HFFc6 (cell line): Measurements from ENCODE around the gene LARGE1. TPM values are rescaled to one million over a fixed set of nuclear protein-coding genes. Genes with fewer than 3 reads are reported as not detected.

Experiments used
- DNase-seq: peaks from one replicate; pipeline ENCODE4 v3.0.0-alpha.2; 2018
- H3K27ac Mint-ChIP-seq: 2 replicates; pipeline ENCODE4 v1.8.0; 2020; ENCODE audit warnings: mild to moderate bottlenecking, mixed read lengths
- H3K27me3 Mint-ChIP-seq: 2 replicates; pipeline ENCODE4 v1.8.0; 2021; ENCODE audit warnings: mild to moderate bottlenecking, moderate library complexity, mixed read lengths; ENCODE audit not compliant: insufficient read depth
- H3K36me3 Mint-ChIP-seq: 2 replicates; pipeline ENCODE4 v1.8.0; 2021; ENCODE audit warnings: low read depth, mixed read lengths
- H3K4me1 Mint-ChIP-seq: 2 replicates; pipeline ENCODE4 v1.8.0; 2020; ENCODE audit warnings: low read depth, mixed read lengths
- H3K4me3 Mint-ChIP-seq: 2 replicates; pipeline ENCODE4 v1.8.0; 2020; ENCODE audit warnings: mild to moderate bottlenecking, moderate library complexity, mixed read lengths
- H3K9me3 Mint-ChIP-seq: 2 replicates; pipeline ENCODE4 v1.8.0; 2020; ENCODE audit warnings: mild to moderate bottlenecking, mixed read lengths
- total RNA-seq, 6 experiments: library from RNA; stranded (reverse); fragmentation: NEBNext Ultra II Directional; extraction: Animal tissue kit (Norgen Biotek cat#: 25700); gene quantifications; 2 replicates in 1 of 6; 3 replicates in 5 of 6; pipeline ENCODE4 v1.2.3, GENCODE V29; 2021
- TF ChIP-seq, protein P1 (sequence below): fragments of 200-600 bp; sonication (generic); IDR thresholded peaks from 2 replicates; pipeline ENCODE4 v1.5.0; 2021; ENCODE audit warnings: antibody characterized with exemption, mild to moderate bottlenecking

The LARGE1 gene
- total RNA-seq, 6 experiments from 2014 or later, result 4.9 to 7.3 (median 6.5) TPM

DNA sequence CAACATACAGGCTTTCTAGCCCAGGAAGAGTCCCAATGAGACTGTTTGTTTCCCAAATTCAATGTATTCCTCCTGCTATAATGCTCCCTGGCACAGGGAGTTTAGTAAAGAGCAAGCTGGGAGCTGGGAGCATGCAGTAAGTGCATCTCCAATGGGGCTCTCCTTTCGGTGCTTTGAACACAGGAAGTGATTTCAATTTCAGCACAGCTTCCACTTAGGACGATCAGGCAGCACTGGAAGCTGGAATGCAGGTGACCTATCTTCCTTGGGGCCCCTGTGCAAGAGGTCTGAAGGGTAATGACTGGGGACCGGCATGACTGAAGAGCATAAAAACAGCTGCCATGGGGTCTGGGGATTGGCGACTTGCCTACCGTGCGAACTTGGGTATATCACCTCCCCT, 76.0 kb downstream of the LARGE1 start:
- Mint-ChIP-seq H3K36me3 (peaks cover 5% of the 10 kb centered on the region; the same call in 1 of the 2 replicates), H3K27me3 (no peaks in the 10 kb centered on the region; the same call in 1 of the 2 replicates), H3K4me1 (peaks cover 18% of the 10 kb centered on the region), H3K27ac (no peak overlapping the region), H3K4me3 (no peak overlapping the region), H3K9me3 (peaks cover 29% of the 10 kb centered on the region)
- TF ChIP-seq, protein P1, sequence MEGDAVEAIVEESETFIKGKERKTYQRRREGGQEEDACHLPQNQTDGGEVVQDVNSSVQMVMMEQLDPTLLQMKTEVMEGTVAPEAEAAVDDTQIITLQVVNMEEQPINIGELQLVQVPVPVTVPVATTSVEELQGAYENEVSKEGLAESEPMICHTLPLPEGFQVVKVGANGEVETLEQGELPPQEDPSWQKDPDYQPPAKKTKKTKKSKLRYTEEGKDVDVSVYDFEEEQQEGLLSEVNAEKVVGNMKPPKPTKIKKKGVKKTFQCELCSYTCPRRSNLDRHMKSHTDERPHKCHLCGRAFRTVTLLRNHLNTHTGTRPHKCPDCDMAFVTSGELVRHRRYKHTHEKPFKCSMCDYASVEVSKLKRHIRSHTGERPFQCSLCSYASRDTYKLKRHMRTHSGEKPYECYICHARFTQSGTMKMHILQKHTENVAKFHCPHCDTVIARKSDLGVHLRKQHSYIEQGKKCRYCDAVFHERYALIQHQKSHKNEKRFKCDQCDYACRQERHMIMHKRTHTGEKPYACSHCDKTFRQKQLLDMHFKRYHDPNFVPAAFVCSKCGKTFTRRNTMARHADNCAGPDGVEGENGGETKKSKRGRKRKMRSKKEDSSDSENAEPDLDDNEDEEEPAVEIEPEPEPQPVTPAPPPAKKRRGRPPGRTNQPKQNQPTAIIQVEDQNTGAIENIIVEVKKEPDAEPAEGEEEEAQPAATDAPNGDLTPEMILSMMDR, result no peak
- DNase-seq, result no peak

GRCh38 chr22:33842421-33843094, 77.7 kb downstream of the LARGE1 start:
- peaks cover 6% of the 10 kb centered on the region; the same call in 1 of the 2 replicates for H3K36me3 Mint-ChIP-seq
- H3K4me1 Mint-ChIP-seq, result peaks cover 15% of the 10 kb centered on the region
- no peak for DNase-seq
- TF ChIP-seq, protein P1, result no peak
- no peak overlapping the region for H3K4me3 Mint-ChIP-seq
- peaks cover 26% of the 10 kb centered on the region for H3K9me3 Mint-ChIP-seq
- no peak overlapping the region for H3K27ac Mint-ChIP-seq
- no peaks in the 10 kb centered on the region; the same call in 1 of the 2 replicates for H3K27me3 Mint-ChIP-seq

DNA sequence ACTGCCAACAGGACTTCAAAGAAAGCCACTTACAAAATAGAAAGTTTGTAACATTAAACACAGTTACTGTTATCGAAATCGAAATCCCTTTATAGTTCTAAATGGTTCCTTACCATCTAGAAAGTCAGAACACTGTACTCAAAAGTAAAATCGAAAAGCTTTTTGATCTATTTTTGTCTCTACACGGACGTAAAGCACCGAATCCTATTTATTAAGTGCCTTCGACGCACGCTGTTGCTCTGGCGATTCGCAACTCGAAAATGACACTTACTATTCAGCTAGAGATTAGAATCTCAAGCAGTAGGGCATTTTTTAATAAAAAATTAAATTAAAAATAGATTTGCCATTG, 78.3 kb downstream of the LARGE1 start:
- Mint-ChIP-seq H3K4me1 (peaks cover 15% of the 10 kb centered on the region), H3K27ac (no peak overlapping the region), H3K36me3 (peaks cover 4% of the 10 kb centered on the region; the same call in 1 of the 2 replicates), H3K9me3 (peaks cover 25% of the 10 kb centered on the region), H3K4me3 (no peak overlapping the region), H3K27me3 (no peaks in the 10 kb centered on the region; the same call in 1 of the 2 replicates)
- no peak for DNase-seq
- TF ChIP-seq, protein P1, result no peak

DNA sequence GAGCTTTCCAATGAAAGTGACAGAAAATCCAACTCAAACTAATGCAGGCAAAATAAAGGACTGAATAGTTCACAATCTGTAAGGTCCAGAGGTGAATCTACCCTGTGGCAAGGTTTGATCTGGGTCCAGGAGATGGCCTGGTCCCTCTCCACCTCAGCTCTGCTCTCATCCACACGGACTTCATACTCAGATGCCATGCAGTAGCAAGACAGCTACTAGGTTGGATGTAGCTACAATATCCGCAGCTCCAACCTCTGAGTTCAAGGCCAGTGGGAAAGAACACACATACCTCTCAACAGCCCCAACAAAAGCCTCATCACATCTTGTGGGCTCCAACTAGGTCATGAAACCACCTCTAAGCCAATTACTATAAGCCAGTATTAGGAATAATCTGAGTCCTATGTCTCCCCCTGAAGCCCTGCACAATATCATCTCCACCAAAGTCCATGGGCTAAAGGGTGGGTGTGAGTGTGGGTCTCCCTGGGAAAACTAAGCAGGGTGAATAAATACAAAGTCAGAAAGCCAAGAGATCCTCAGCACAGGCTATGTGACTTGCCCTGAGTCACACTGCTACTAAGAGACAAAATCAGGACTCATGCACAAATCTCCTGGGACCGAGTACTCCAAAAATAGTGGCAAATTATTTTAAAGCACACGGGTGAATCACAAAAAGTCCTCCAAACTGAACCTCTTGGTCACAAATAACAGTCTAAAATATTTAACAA, 78.8 kb downstream of the LARGE1 start:
- no peak overlapping the region for H3K4me3 Mint-ChIP-seq
- 0 out of 2 replicates have a peak, but pooled peaks cover 4% of the 10 kb centered on the region for H3K36me3 Mint-ChIP-seq
- TF ChIP-seq, protein P1, result no peak
- H3K4me1 Mint-ChIP-seq, result peaks cover 15% of the 10 kb centered on the region
- no peak for DNase-seq
- peaks cover 25% of the 10 kb centered on the region for H3K9me3 Mint-ChIP-seq
- no peaks in the 10 kb centered on the region; the same call in 1 of the 2 replicates for H3K27me3 Mint-ChIP-seq
- H3K27ac Mint-ChIP-seq, result no peak overlapping the region

- Mint-ChIP-seq H3K27me3 (no peaks in the 10 kb centered on the region), H3K9me3 (peaks cover 13% of the 10 kb centered on the region), H3K4me1 (peaks cover 15% of the 10 kb centered on the region), H3K4me3 (peak overlapping the region; percentile 2; the same call in 1 of the 2 replicates), H3K27ac (no peak overlapping the region; the same call in 1 of the 2 replicates), H3K36me3 (0 out of 2 replicates have a peak, but pooled peaks cover 4% of the 10 kb centered on the region)
- no peak for DNase-seq
- TF ChIP-seq, protein P1, result no peak
Observed at GRCh38 chr22:33838644-33839043, 81.6 kb downstream of the LARGE1 start.
